ENCODE data around the gene TMCC2. TPM values are rescaled to one million over a fixed set of nuclear protein-coding genes. Genes with fewer than 3 reads are reported as not detected.

The TMCC2 gene
- total and polyA plus RNA-seq, 12 donors: 0.62 to 2.6 (median 1.8) TPM

DNA sequence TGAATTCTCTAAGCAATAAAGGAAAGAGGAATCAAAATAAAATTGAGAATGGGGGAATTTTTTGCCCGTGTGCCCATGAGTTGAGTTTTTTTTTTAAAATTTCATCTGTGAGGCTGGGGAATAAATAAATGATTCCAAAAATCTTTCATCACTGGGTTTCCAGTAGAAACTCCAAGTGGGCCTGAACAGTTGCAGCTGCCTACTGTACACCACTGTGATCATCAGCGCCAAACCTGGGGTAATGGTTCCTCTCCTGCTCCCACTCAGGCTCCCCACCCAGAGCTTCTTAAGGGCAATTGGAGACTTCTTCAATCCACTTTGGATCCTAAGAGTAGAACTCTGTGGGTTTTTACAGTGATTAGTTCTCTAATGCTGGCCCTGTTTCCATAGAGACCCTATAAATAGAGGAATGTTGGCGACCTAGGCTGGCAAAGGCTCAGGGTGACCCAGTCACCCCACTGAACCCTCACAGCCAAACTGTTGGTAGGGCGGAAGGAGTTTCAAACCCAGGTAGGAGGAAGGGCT, 9.3 kb downstream of the TMCC2 start:
- H3K27me3 ChIP-seq: no peaks in the 10 kb centered on the region
- DNase-seq (no peak), ATAC-seq (no peak)
- WGBS, 2 donors: 66 to 77% methylated on average over 4 of the region's 4 CpGs
- H3K4me1 ChIP-seq: peaks cover 0 to 21% (median 14%) of the 10 kb centered on the region in 9 donors
- no peak overlapping the region for H3K27ac ChIP-seq
- intact Hi-C loops (cut with DNase I): no loop called here
- H3K4me3 ChIP-seq: no peak overlapping the region
- H3K9me3 ChIP-seq: no peaks in the 10 kb centered on the region
- H3K36me3 ChIP-seq: peaks cover 0 to 7% (median 0%) of the 10 kb centered on the region in 9 donors
- TF ChIP-seq, protein P1, sequence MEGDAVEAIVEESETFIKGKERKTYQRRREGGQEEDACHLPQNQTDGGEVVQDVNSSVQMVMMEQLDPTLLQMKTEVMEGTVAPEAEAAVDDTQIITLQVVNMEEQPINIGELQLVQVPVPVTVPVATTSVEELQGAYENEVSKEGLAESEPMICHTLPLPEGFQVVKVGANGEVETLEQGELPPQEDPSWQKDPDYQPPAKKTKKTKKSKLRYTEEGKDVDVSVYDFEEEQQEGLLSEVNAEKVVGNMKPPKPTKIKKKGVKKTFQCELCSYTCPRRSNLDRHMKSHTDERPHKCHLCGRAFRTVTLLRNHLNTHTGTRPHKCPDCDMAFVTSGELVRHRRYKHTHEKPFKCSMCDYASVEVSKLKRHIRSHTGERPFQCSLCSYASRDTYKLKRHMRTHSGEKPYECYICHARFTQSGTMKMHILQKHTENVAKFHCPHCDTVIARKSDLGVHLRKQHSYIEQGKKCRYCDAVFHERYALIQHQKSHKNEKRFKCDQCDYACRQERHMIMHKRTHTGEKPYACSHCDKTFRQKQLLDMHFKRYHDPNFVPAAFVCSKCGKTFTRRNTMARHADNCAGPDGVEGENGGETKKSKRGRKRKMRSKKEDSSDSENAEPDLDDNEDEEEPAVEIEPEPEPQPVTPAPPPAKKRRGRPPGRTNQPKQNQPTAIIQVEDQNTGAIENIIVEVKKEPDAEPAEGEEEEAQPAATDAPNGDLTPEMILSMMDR (IDR thresholded peaks at IDR 0.05): no peak

DNA sequence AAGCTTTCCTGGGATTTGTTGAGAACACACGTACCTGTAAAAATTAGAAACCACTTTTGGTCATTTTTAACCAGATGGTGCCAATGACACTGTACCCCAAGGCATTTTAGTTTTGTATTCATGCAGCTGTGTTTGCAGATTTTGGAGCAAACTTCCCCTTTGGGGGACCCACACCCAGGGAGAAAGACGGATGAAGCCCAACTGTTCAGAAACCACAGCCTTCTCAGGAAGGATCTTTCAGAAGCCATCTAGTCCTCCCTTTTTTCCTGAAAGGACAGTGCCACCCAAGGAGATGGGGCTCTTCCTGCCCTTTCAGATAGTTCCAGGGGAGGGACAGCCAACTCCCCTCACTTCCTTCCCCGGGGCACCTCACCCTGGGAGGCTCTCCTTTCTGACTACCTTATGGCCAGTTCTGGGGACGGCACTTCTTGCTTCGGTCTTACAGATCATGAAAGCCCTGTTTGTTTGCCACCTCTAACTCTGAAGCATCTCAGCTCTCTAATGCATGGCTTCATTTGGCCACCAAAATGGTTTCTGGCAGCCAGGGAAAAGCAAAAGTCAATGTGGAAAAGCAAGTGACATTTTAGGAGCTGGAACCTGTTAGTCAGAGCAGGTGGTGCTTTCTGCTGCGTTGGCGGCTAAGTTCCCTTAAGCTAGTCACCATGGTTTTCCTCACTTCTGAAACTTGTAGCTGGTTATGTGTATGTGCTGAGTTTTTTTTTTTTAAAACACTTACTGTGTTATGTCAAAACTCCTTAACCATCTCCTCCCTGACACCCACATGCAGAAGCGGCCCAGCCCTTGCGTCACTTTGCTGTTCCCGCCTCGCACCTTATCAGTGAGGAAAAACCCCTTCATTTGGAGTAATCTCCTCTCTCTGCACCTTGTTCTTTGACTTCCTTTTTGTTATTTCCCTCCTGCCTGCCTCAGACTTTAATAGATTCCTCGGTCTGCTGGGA, 10.1 kb downstream of the TMCC2 start:
- H3K4me3 ChIP-seq: no peak overlapping the region
- H3K36me3 ChIP-seq: peaks cover 0 to 11% (median 0%) of the 10 kb centered on the region in 9 donors
- DNase-seq: no peak
- peaks cover 0 to 21% (median 14%) of the 10 kb centered on the region in 9 donors for H3K4me1 ChIP-seq
- intact Hi-C loops (cut with DNase I): no loop called here
- TF ChIP-seq, protein P1 (IDR thresholded peaks at IDR 0.05): no peak
- H3K9me3 ChIP-seq: no peaks in the 10 kb centered on the region
- WGBS, 2 donors: 78 to 79% methylated on average over 12 of the region's 12 CpGs
- no peaks in the 10 kb centered on the region for H3K27me3 ChIP-seq
- H3K27ac ChIP-seq: no peak overlapping the region
- no peak for ATAC-seq

DNA sequence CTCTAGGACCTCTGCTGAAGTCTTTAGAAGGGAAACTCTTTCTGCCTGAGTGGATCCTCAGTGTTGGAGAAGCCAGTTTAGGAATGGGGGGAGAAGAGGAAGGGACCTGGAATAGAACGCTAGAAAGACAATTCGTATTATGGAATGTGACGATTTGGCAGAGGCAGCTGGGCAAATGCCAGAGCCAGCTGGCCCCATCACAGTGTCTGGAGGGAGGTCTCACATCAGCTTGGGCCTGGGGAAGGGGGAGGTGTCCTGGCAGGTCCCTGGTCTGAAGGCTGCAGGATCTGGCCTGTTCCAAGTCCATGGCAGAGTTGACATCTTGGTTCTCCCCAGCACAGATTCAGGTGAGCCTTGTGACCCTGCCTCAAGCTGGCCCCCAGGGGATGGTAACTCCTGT, 11.3 kb downstream of the TMCC2 start:
- H3K36me3 ChIP-seq: peaks cover 0 to 11% (median 0%) of the 10 kb centered on the region in 9 donors
- no peak for ATAC-seq
- no peaks in the 10 kb centered on the region for H3K27me3 ChIP-seq
- no peak for DNase-seq
- TF ChIP-seq, protein P1 (IDR thresholded peaks at IDR 0.05): no peak
- intact Hi-C loops (cut with DNase I): no loop called here
- H3K9me3 ChIP-seq: no peaks in the 10 kb centered on the region
- no peak overlapping the region for H3K27ac ChIP-seq
- H3K4me1 ChIP-seq: peaks cover 0 to 18% (median 14%) of the 10 kb centered on the region in 9 donors
- WGBS, 2 donors: 40 to 41% methylated on average over 3 of the region's 3 CpGs
- H3K4me3 ChIP-seq: no peak overlapping the region

DNA sequence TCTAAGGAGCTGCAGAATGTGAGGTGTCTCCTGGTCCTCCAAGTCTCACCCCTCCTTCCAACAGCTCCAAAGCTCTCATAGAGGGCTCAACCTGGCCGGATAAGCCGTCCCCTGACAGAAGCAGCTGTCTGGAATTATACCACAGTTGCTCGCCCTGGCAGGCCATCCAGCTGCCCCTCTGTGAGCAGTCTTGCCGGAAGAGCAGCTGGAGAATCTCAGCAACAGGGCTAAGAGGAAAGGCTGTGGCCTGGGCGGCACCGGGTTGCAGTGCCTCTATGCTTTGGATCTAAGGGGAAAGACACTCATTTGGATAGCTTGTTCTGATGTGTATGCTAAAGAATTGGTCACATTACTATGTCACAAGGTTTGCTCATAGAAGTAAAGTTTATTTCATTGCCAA, 12.4 kb downstream of the TMCC2 start:
- WGBS, 2 donors: 90 to 91% methylated on average over 6 of the region's 6 CpGs
- ATAC-seq: no peak
- intact Hi-C loops (cut with DNase I): no loop called here

More for the DNA sequence above, 12.4 kb downstream of the TMCC2 start:
- H3K27ac ChIP-seq: no peak overlapping the region
- no peak overlapping the region for H3K4me3 ChIP-seq
- H3K9me3 ChIP-seq: no peaks in the 10 kb centered on the region
- H3K27me3 ChIP-seq: no peaks in the 10 kb centered on the region
- no peak for DNase-seq
- H3K36me3 ChIP-seq: peaks cover 0 to 11% (median 0%) of the 10 kb centered on the region in 9 donors
- TF ChIP-seq, protein P1 (IDR thresholded peaks at IDR 0.05): no peak
- H3K4me1 ChIP-seq: peaks cover 0 to 18% (median 11%) of the 10 kb centered on the region in 9 donors

Data from heart right ventricle (tissue), 16 donors.